ENCODE results near the gene CLDN4. TPM values are rescaled to one million over a fixed set of nuclear protein-coding genes. Genes with fewer than 3 reads are reported as not detected.

The CLDN4 gene
- total RNA-seq, 1 donor from 2014 or later, result 0.54 TPM

- no peaks in the 10 kb centered on the region for H3K4me1 Mint-ChIP-seq (ENCODE audit: low read depth, unreplicated experiment)
- no peaks in the 10 kb centered on the region for H3K36me3 Mint-ChIP-seq (ENCODE audit: unreplicated experiment)
- no peak for DNase-seq
- peaks cover 6% of the 10 kb centered on the region for H3K27me3 Mint-ChIP-seq (ENCODE audit: unreplicated experiment)
- no peak overlapping the region for H3K27ac Mint-ChIP-seq (ENCODE audit: unreplicated experiment)
- H3K9me3 Mint-ChIP-seq (ENCODE audit: unreplicated experiment), result no peaks in the 10 kb centered on the region
- TF ChIP-seq CTCF (IDR thresholded peaks at IDR 0.05; ENCODE audit: partially characterized antibody, unreplicated experiment), result no peak
- no peak overlapping the region for H3K4me3 Mint-ChIP-seq (ENCODE audit: unreplicated experiment)
Observed at GRCh38 chr7:73876361-73876760, 45.6 kb downstream of the CLDN4 start.

- Mint-ChIP-seq H3K9me3 (ENCODE audit: unreplicated experiment) (no peaks in the 10 kb centered on the region), H3K4me1 (ENCODE audit: low read depth, unreplicated experiment) (no peaks in the 10 kb centered on the region), H3K36me3 (ENCODE audit: unreplicated experiment) (no peaks in the 10 kb centered on the region), H3K4me3 (ENCODE audit: unreplicated experiment) (no peak overlapping the region), H3K27ac (ENCODE audit: unreplicated experiment) (no peak overlapping the region), H3K27me3 (ENCODE audit: unreplicated experiment) (peaks cover 7% of the 10 kb centered on the region)
- no peak for DNase-seq
- no peak for TF ChIP-seq CTCF (IDR thresholded peaks at IDR 0.05; ENCODE audit: partially characterized antibody, unreplicated experiment)
Observed at GRCh38 chr7:73876973-73877372, 46.2 kb downstream of the CLDN4 start.

GRCh38 chr7:73879977-73880681 is 49.3 kb downstream of the CLDN4 start:
- Mint-ChIP-seq H3K4me3 (ENCODE audit: unreplicated experiment) (no peak overlapping the region), H3K9me3 (ENCODE audit: unreplicated experiment) (no peaks in the 10 kb centered on the region), H3K4me1 (ENCODE audit: low read depth, unreplicated experiment) (no peaks in the 10 kb centered on the region), H3K27ac (ENCODE audit: unreplicated experiment) (no peak overlapping the region), H3K27me3 (ENCODE audit: unreplicated experiment) (peaks cover 7% of the 10 kb centered on the region), H3K36me3 (ENCODE audit: unreplicated experiment) (no peaks in the 10 kb centered on the region)
- TF ChIP-seq CTCF (IDR thresholded peaks at IDR 0.05; ENCODE audit: partially characterized antibody, unreplicated experiment), result no peak
- DNase-seq, result no peak

GRCh38 chr7:73880755-73881328 is 50.0 kb downstream of the CLDN4 start:
- no peak overlapping the region for H3K4me3 Mint-ChIP-seq (ENCODE audit: unreplicated experiment)
- H3K27ac Mint-ChIP-seq (ENCODE audit: unreplicated experiment), result no peak overlapping the region
- H3K9me3 Mint-ChIP-seq (ENCODE audit: unreplicated experiment), result no peaks in the 10 kb centered on the region
- H3K27me3 Mint-ChIP-seq (ENCODE audit: unreplicated experiment), result peaks cover 7% of the 10 kb centered on the region
- H3K4me1 Mint-ChIP-seq (ENCODE audit: low read depth, unreplicated experiment), result no peaks in the 10 kb centered on the region
- no peak for TF ChIP-seq CTCF (IDR thresholded peaks at IDR 0.05; ENCODE audit: partially characterized antibody, unreplicated experiment)
- no peak for DNase-seq
- no peaks in the 10 kb centered on the region for H3K36me3 Mint-ChIP-seq (ENCODE audit: unreplicated experiment)

- no peak for TF ChIP-seq CTCF (IDR thresholded peaks at IDR 0.05; ENCODE audit: partially characterized antibody, unreplicated experiment)
- Mint-ChIP-seq H3K4me3 (ENCODE audit: unreplicated experiment) (no peak overlapping the region), H3K9me3 (ENCODE audit: unreplicated experiment) (no peaks in the 10 kb centered on the region), H3K27me3 (ENCODE audit: unreplicated experiment) (peaks cover 7% of the 10 kb centered on the region), H3K4me1 (ENCODE audit: low read depth, unreplicated experiment) (no peaks in the 10 kb centered on the region), H3K36me3 (ENCODE audit: unreplicated experiment) (no peaks in the 10 kb centered on the region), H3K27ac (ENCODE audit: unreplicated experiment) (no peak overlapping the region)
- DNase-seq, result no peak
Observed at GRCh38 chr7:73881352-73882046, 50.7 kb downstream of the CLDN4 start.
